Skeletal muscle cell (primary cell): ENCODE results near the gene CCSER2.
"Not testable (repeated sequence)": the region's sequence is repeated elsewhere in the genome, so short reads cannot be mapped to it uniquely, and the experiment has no call there.

Experiments
- DNase-seq: peaks from one replicate; pipeline ENCODE4 v3.0.0-alpha.2; 2010; ENCODE audit warnings: low read depth
- H3K4me3 ChIP-seq: 2 replicates; pipeline ENCODE4 v1.5.1; 2011; ENCODE audit warnings: low read depth, mild to moderate bottlenecking, control low read depth, low read length, moderate library complexity

Gene CCSER2

GRCh38 chr10:84340632-84341537, 12.5 kb downstream of the CCSER2 start:
- no peak for DNase-seq
- H3K4me3 ChIP-seq: no peak overlapping the region

GRCh38 chr10:84341538-84341856, 13.1 kb downstream of the CCSER2 start:
- DNase-seq: no peak
- no peak overlapping the region for H3K4me3 ChIP-seq

GRCh38 chr10:84341983-84342382, 13.6 kb downstream of the CCSER2 start:
- H3K4me3 ChIP-seq: no peak overlapping the region
- DNase-seq: no peak

GRCh38 chr10:84342584-84342983, 14.2 kb downstream of the CCSER2 start:
- H3K4me3 ChIP-seq: no peak overlapping the region
- DNase-seq: no peak

GRCh38 chr10:84343831-84344230, 15.4 kb downstream of the CCSER2 start:
- DNase-seq: no peak
- H3K4me3 ChIP-seq: no peak overlapping the region

GRCh38 chr10:84344526-84344925, 16.1 kb downstream of the CCSER2 start:
- no peak for DNase-seq
- no peak overlapping the region for H3K4me3 ChIP-seq

GRCh38 chr10:84347575-84348002, 19.2 kb downstream of the CCSER2 start:
- H3K4me3 ChIP-seq, DNase-seq: not testable (repeated sequence)

- peak; percentile 45 for DNase-seq
- H3K4me3 ChIP-seq: no peak overlapping the region
Measured at GRCh38 chr10:84348447-84348846, 20.1 kb downstream of the CCSER2 start.

GRCh38 chr10:84348860-84349259, 20.5 kb downstream of the CCSER2 start:
- H3K4me3 ChIP-seq: no peak overlapping the region
- DNase-seq: peak; percentile 25

- H3K4me3 ChIP-seq: no peak overlapping the region
- no peak for DNase-seq
Measured at GRCh38 chr10:84352251-84352842, 24.0 kb downstream of the CCSER2 start.

- no peak overlapping the region for H3K4me3 ChIP-seq
- DNase-seq: no peak
Measured at GRCh38 chr10:84353052-84353803, 24.8 kb downstream of the CCSER2 start.

GRCh38 chr10:84354623-84355022, 26.2 kb downstream of the CCSER2 start:
- H3K4me3 ChIP-seq: no peak overlapping the region
- no peak for DNase-seq

GRCh38 chr10:84355106-84355505, 26.7 kb downstream of the CCSER2 start:
- no peak for DNase-seq
- H3K4me3 ChIP-seq: no peak overlapping the region

GRCh38 chr10:84356928-84357327, 28.5 kb downstream of the CCSER2 start:
- no peak for DNase-seq
- no peak overlapping the region for H3K4me3 ChIP-seq

- DNase-seq: no peak
- no peak overlapping the region for H3K4me3 ChIP-seq
Measured at GRCh38 chr10:84358743-84359142, 30.4 kb downstream of the CCSER2 start.

GRCh38 chr10:84360637-84361365, 32.4 kb downstream of the CCSER2 start:
- peak overlapping the region; percentile 27 for H3K4me3 ChIP-seq
- no peak for DNase-seq

GRCh38 chr10:84365335-84365881, 37.0 kb downstream of the CCSER2 start:
- H3K4me3 ChIP-seq: no peak overlapping the region
- no peak for DNase-seq

GRCh38 chr10:84366041-84366440, 37.7 kb downstream of the CCSER2 start:
- H3K4me3 ChIP-seq: no peak overlapping the region
- no peak for DNase-seq

- no peak overlapping the region for H3K4me3 ChIP-seq
- no peak for DNase-seq
Measured at GRCh38 chr10:84367256-84367655, 38.9 kb downstream of the CCSER2 start.
